Neural crest cell (in vitro differentiated cells): Measurements from ENCODE around the gene PRKCE. TPM values are rescaled to one million over a fixed set of nuclear protein-coding genes. Genes with fewer than 3 reads are reported as not detected.

Source experiments
- DNase-seq: peaks from one replicate; pipeline ENCODE4 v3.0.0; 2021; ENCODE audit warnings: low read depth, mixed read lengths, low spot score
- H3K27ac Mint-ChIP-seq: one replicate; pipeline ENCODE4 v1.8.0; 2021; ENCODE audit warnings: mild to moderate bottlenecking, mixed read lengths; ENCODE audit not compliant: unreplicated experiment
- H3K27me3 Mint-ChIP-seq: 2 replicates; pipeline ENCODE4 v1.8.0; 2021; ENCODE audit warnings: low read depth, mild to moderate bottlenecking, mixed read lengths
- H3K36me3 Mint-ChIP-seq: 2 replicates; pipeline ENCODE4 v1.8.0; 2021; ENCODE audit warnings: low read depth, mild to moderate bottlenecking, mixed read lengths
- H3K4me1 Mint-ChIP-seq: 2 replicates; pipeline ENCODE4 v1.8.0; 2021; ENCODE audit warnings: mixed read lengths
- H3K4me3 Mint-ChIP-seq: one replicate; pipeline ENCODE4 v1.8.0; 2021; ENCODE audit warnings: mild to moderate bottlenecking, mixed read lengths
- H3K9me3 Mint-ChIP-seq: 2 replicates; pipeline ENCODE4 v1.8.0; 2021; ENCODE audit warnings: mixed read lengths
- total RNA-seq: library from RNA; stranded (reverse); gene quantifications from 2 replicates; pipeline ENCODE4 v1.2.1, GENCODE V29; 2021
- TF ChIP-seq, protein P1 (sequence below): fragments of 200-600 bp; sonication (generic); conservative IDR thresholded peaks from 2 replicates; pipeline ENCODE4 v1.5.0; 2021; ENCODE audit warnings: antibody characterized with exemption, mild to moderate bottlenecking

Gene PRKCE
- total RNA-seq, 1 donor from 2014 or later = 15.6 TPM

GRCh38 chr2:45928946-45929345, 277.5 kb downstream of the PRKCE start:
- DNase-seq = no peak
- Mint-ChIP-seq H3K27me3 (no peaks in the 10 kb centered on the region), H3K9me3 (peaks cover 3% of the 10 kb centered on the region), H3K4me1 (peaks cover 7% of the 10 kb centered on the region), H3K36me3 (no peaks in the 10 kb centered on the region), H3K4me3 (no peak overlapping the region), H3K27ac (no peak overlapping the region)
- TF ChIP-seq, protein P1, sequence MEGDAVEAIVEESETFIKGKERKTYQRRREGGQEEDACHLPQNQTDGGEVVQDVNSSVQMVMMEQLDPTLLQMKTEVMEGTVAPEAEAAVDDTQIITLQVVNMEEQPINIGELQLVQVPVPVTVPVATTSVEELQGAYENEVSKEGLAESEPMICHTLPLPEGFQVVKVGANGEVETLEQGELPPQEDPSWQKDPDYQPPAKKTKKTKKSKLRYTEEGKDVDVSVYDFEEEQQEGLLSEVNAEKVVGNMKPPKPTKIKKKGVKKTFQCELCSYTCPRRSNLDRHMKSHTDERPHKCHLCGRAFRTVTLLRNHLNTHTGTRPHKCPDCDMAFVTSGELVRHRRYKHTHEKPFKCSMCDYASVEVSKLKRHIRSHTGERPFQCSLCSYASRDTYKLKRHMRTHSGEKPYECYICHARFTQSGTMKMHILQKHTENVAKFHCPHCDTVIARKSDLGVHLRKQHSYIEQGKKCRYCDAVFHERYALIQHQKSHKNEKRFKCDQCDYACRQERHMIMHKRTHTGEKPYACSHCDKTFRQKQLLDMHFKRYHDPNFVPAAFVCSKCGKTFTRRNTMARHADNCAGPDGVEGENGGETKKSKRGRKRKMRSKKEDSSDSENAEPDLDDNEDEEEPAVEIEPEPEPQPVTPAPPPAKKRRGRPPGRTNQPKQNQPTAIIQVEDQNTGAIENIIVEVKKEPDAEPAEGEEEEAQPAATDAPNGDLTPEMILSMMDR = no peak

- Mint-ChIP-seq H3K27ac (no peak overlapping the region), H3K27me3 (no peaks in the 10 kb centered on the region), H3K9me3 (peaks cover 3% of the 10 kb centered on the region), H3K4me3 (no peak overlapping the region), H3K4me1 (peaks cover 3% of the 10 kb centered on the region), H3K36me3 (no peaks in the 10 kb centered on the region)
- TF ChIP-seq, protein P1 = no peak
- DNase-seq = no peak
These were observed 278.4 kb downstream of the PRKCE start for GRCh38 chr2:45929674-45930395.

- TF ChIP-seq, protein P1 = no peak
- H3K9me3 Mint-ChIP-seq = peaks cover 3% of the 10 kb centered on the region
- peaks cover 3% of the 10 kb centered on the region for H3K4me1 Mint-ChIP-seq
- no peaks in the 10 kb centered on the region for H3K27me3 Mint-ChIP-seq
- DNase-seq = no peak
- no peaks in the 10 kb centered on the region for H3K36me3 Mint-ChIP-seq
- no peak overlapping the region for H3K27ac Mint-ChIP-seq
- no peak overlapping the region for H3K4me3 Mint-ChIP-seq
These were observed 278.9 kb downstream of the PRKCE start for GRCh38 chr2:45930396-45930792.

- no peak overlapping the region for H3K4me3 Mint-ChIP-seq
- no peak overlapping the region for H3K27ac Mint-ChIP-seq
- DNase-seq = no peak
- H3K27me3 Mint-ChIP-seq = no peaks in the 10 kb centered on the region
- peaks cover 9% of the 10 kb centered on the region for H3K4me1 Mint-ChIP-seq
- no peaks in the 10 kb centered on the region for H3K36me3 Mint-ChIP-seq
- peaks cover 3% of the 10 kb centered on the region for H3K9me3 Mint-ChIP-seq
- TF ChIP-seq, protein P1 = no peak
These were observed 281.0 kb downstream of the PRKCE start for GRCh38 chr2:45932278-45932975.

- peak; percentile 65 for DNase-seq
- peaks cover 23% of the 10 kb centered on the region for H3K4me1 Mint-ChIP-seq
- TF ChIP-seq, protein P1 = peak; percentile 83
- no peak overlapping the region for H3K27ac Mint-ChIP-seq
- H3K4me3 Mint-ChIP-seq = no peak overlapping the region
- H3K9me3 Mint-ChIP-seq = peaks cover 3% of the 10 kb centered on the region
- no peaks in the 10 kb centered on the region for H3K27me3 Mint-ChIP-seq
- no peaks in the 10 kb centered on the region for H3K36me3 Mint-ChIP-seq
These were observed 284.5 kb downstream of the PRKCE start for GRCh38 chr2:45935791-45936622.
